Tongue (tissue), 2 donors: ENCODE measurements around the gene TRAF3. TPM values are rescaled to one million over a fixed set of nuclear protein-coding genes. Genes with fewer than 3 reads are reported as not detected.
A peak's percentile ranks its signal among the peaks of the same experiment; 100 is the strongest.
"Not testable (repeated sequence)": the region's sequence is repeated elsewhere in the genome, so short reads cannot be mapped to it uniquely, and the experiment has no call there.

Experiments
- DNase-seq: peaks from one replicate; pipeline ENCODE4 v3.0.0-alpha.2; 2015
- total RNA-seq: library from RNA; depleted of rRNA; stranded (reverse); fragments of >200 nt; gene quantifications from one replicate; pipeline ENCODE4 v1.2.3, GENCODE V29; 2014

Gene TRAF3
- total RNA-seq, 1 donor from 2014 or later, result 27.5 TPM

GRCh38 chr14:102866982-102867761, 89.9 kb downstream of the TRAF3 start:
- no peak for DNase-seq

GRCh38 chr14:102867826-102868580, 90.8 kb downstream of the TRAF3 start:
- DNase-seq, result no peak

GRCh38 chr14:102868956-102869547, 91.8 kb downstream of the TRAF3 start:
- DNase-seq, result no peak

- no peak for DNase-seq
Measured at GRCh38 chr14:102870246-102870645, 93.0 kb downstream of the TRAF3 start.

DNA sequence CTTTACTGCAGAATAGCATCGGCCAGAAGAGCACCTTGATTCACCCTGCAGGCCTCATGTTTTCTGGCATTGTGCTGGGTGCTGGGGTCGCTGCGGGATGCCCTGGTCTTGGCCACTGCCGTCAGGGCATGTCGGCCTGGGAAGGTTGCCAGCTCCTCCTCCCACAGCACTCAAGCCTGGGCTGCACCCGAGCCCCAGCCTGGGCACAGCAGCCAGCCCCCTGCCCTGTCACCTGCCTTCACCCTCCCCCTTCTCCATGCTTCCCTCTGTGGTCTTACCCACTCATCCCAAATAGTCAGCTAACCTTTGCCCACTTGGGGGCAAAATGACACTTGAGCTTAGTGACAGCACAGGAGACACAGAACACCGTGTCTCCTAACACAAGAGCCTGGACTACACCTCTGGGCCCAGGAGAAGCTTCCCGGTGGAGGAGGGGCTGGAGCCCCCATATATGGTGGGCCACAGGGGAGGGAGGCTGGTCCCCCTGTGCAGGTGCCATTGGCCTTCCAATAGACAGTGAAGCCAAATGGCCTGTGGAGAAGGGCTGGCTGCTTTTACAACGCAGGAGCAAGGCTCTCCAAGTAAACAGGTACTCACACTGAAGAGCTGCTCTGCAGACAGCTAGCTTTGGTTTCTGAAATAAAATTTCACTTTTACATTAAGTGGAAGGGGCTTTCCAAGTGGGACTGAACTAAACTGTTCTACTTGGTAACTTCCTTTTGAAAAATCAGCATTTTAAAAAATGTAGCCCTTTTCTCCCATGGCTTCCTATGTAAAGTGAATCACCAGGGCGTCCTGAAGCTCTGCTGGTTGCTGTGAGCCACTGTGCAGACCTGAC, 94.0 kb downstream of the TRAF3 start:
- DNase-seq, result no peak

DNA sequence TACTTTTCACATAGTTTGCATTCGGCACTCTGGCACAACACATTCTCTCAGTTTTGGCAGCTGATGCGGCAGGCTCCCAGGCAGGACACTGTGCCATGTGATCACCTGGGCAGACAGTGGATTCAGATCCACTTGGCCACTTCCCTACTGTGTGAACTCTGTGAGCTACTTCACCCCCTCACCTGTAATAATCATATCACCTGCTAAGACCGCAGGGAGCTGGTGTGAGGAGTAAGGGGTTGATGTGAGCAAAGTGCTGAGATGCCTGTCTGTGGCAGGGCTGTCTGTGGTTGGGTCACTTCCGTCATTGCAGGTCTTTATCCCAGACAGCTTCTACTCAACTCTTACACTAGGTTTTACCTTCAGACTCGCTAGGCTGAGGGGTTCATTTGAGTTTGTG, 94.8 kb downstream of the TRAF3 start:
- DNase-seq, result no peak

GRCh38 chr14:102873131-102873530, 95.9 kb downstream of the TRAF3 start:
- no peak for DNase-seq

DNA sequence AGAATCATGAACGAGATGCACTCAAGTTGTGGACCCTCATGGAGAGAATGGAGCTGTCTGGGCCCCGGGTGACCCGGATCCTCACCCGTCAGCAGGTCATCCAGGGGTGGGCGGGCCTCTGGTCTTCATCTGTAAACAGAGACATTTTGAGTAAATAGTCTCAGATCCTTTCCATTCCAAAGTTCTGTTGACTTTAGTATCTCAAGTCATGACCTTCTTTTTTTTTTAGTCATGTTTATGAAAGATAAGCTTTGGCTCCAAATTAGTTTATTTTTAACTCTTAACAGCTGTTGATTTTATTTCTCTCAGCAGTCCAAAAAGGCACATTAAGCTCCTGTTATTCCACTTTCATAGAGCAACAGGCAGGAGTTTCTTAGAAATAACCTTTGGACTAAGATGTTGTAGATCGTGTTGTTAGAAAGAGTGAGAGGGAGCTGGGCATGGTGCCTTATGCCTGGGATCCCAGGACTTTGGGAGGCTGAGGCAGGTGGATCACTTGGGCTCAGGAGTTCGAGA, 96.4 kb downstream of the TRAF3 start:
- no peak for DNase-seq

- DNase-seq, result no peak
Measured at GRCh38 chr14:102875652-102876051, 98.4 kb downstream of the TRAF3 start.

DNA sequence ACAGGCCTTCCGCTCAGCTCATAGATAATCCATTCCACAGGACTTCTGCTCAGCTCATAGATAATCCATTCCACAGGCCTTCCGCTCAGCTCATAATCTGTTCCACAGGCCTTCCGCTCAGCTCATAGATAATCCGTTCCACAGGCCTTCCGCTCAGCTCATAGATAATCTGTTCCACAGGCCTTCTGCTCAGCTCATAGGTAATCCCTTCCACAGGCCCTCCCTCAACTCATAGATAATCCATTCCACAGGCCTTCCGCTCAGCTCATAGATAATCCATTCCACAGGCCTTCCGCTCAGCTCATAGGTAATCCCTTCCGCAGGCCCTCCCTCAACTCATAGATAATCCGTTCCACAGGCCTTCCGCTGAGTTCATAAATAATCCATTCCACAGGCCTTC, 100.3 kb downstream of the TRAF3 start:
- not testable (repeated sequence) for DNase-seq

DNA sequence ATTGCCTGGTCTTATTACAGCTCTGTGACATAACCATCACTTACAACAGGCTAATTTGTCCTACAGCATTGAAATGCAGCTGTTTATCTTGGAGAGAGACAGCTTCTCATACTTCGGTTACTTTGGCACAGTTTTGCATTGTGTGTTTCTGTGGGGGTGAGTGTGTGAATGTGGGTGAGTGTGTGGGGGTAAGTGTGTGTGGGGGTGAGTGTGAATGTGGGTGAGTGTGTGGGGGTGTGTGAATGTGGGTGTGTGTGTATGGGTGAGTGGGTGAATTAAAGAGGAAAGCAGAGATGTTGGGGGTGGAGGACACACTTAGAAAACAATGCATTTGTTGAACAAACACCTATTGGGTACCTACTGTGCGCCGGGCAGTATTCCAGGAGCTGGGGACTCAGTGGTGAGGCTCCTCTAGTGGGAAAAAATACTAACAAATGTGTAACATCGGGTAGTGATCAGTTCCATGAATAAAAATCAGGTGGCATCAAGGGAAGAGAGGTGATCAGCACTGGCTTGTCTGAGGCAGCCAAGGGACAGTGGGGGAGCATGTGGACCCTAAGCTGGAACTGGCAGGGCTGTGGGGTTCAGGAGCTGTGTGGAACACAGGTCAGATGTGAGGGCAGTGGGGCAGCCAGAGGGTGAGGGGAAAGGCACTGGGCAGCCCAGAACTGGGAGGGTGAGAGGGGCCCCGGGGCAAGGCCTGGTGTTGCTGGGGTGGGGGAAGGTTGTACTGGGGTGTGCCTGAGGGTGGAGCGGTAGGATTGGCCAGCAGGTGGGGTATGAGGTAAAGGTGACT, 101.1 kb downstream of the TRAF3 start:
- DNase-seq, result no peak

GRCh38 chr14:102878970-102879460, 101.8 kb downstream of the TRAF3 start:
- DNase-seq, result no peak

DNA sequence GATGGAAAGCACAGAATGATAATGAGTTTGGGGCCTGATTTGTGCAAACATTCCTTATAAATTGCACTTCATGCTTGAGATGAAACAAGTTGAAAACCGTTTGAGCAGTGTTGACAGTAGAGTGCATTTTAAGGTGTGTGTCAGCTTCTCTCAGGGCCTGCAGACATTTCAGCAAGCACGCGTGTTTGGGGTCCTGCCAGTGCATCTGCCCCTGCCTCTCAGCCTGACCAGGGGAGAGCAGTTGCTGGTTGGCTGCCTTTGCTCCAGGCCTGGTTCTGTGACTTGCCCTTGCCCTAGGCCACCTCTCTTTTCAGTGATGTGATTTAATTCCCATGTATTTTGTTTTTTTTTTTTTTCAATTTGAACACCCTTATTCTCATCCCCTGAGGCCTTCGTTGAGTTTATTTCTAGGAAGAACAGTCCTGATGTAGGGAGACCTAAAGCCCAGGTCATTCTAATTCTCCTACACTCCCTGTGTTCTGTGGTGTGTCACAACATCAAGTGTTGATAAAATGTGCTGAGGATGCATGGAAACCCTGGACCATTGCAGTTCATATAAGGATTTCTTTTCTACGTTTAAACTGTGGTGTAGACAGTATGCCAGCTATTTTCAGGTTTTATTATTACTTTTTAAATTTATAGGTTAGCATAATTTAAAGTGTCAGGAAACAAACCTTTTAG, 105.1 kb downstream of the TRAF3 start:
- DNase-seq, result peak; percentile 90

GRCh38 chr14:102883089-102883541, 105.9 kb downstream of the TRAF3 start:
- no peak for DNase-seq

- DNase-seq, result no peak
Measured at GRCh38 chr14:102883554-102883953, 106.3 kb downstream of the TRAF3 start.

DNA sequence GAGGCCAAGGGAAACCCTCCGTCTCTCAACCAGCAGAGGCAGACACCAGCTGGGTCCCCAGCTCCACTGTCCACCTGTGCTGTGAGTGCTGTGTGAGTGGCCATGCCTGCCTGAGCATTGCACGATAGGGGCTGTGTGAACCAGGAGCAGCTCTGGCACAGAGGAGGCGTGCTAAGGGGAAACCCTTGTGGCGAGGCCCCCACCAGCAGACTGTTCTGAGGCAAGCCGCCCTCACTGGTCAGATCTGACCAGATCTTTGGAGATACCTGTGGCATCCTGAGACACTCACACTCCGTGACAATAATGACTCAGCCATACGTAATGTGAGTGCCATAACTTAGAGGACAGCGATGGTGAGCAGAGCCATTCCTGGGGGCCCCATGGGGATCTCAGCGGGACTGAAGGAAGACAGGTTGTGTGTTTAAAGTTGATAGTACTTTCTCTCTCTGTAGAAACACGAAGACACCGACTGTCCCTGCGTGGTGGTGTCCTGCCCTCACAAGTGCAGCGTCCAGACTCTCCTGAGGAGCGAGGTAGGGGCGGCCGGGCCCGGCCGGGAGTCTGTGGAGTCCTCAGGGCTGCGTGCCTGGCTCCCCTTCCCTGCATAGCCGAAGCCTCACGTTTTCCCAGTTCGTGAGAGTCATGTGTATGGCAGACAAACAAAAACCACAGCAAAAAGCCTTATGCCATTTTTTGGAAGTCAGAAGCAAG, 108.6 kb downstream of the TRAF3 start:
- DNase-seq, result no peak

GRCh38 chr14:102888748-102889147, 111.5 kb downstream of the TRAF3 start:
- DNase-seq, result no peak

GRCh38 chr14:102889615-102890014, 112.4 kb downstream of the TRAF3 start:
- DNase-seq, result no peak

DNA sequence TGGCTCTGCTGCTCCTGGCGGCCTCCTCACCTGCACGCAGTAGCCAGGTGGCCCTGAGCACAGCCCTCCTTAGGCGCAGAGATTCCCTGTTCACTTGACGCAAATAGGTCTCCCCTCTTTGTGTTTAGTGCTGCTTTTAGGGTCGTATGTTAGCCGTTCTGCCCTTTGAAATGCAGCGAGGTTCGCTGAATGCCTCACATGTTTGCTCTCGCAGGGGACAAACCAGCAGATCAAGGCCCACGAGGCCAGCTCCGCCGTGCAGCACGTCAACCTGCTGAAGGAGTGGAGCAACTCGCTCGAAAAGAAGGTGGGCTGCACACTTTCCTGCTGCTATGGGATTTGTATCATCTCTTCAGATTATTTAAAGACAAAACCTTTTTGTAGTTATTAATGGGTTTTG, 113.9 kb downstream of the TRAF3 start:
- DNase-seq, result no peak

GRCh38 chr14:102891556-102891955, 114.3 kb downstream of the TRAF3 start:
- no peak for DNase-seq
